ENCODE measurements around the gene RASA3.

DNA sequence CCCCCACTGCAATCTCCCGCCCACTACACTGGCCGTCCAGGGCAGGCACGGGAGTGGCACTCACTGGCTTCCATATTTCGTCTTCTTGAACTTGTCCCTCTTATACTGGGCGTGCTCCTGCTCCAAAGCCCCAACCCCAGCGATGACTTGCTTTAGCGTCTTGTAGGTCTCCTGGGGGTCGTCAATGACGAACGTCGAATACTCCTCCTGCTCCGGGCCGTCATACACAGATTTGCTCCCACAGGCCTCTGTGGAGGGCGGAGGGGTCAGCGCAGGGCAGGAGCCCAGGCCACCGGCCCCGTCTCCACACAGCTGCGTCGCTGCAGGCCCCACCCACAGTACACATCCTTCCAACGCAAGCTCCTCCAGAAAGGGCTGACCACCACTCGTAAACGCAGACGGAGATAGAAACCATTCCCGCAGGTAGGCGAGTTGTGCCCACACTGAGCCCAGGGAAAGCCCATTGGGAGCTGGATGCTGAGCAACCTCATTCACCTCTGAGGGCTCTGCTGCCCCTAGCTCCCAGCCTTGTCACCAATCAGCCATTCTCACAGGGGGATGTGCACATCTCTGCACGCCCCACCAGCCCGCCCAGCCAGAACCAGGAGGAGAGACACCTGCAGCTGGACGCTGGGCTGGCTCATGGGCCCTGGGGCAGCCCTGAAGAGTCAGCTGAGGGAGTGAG, 150.7 kb downstream of the RASA3 start:
- TF ChIP-seq, protein P1, sequence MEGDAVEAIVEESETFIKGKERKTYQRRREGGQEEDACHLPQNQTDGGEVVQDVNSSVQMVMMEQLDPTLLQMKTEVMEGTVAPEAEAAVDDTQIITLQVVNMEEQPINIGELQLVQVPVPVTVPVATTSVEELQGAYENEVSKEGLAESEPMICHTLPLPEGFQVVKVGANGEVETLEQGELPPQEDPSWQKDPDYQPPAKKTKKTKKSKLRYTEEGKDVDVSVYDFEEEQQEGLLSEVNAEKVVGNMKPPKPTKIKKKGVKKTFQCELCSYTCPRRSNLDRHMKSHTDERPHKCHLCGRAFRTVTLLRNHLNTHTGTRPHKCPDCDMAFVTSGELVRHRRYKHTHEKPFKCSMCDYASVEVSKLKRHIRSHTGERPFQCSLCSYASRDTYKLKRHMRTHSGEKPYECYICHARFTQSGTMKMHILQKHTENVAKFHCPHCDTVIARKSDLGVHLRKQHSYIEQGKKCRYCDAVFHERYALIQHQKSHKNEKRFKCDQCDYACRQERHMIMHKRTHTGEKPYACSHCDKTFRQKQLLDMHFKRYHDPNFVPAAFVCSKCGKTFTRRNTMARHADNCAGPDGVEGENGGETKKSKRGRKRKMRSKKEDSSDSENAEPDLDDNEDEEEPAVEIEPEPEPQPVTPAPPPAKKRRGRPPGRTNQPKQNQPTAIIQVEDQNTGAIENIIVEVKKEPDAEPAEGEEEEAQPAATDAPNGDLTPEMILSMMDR (IDR thresholded peaks at IDR 0.05): no peak
- TF ChIP-seq EP300 (IDR thresholded peaks at IDR 0.05; ENCODE audit: low read depth): no peak

Measured in transverse colon (tissue), 3 donors.